Measurements from ENCODE around the gene DDB1. TPM values are rescaled to one million over a fixed set of nuclear protein-coding genes. Genes with fewer than 3 reads are reported as not detected.

The DDB1 gene
- total and polyA plus RNA-seq, 2 of the 13 experiments (the other 11 are each of a cell fraction or from before 2014, with no cell fraction given) = 217 to 266 TPM

DNA sequence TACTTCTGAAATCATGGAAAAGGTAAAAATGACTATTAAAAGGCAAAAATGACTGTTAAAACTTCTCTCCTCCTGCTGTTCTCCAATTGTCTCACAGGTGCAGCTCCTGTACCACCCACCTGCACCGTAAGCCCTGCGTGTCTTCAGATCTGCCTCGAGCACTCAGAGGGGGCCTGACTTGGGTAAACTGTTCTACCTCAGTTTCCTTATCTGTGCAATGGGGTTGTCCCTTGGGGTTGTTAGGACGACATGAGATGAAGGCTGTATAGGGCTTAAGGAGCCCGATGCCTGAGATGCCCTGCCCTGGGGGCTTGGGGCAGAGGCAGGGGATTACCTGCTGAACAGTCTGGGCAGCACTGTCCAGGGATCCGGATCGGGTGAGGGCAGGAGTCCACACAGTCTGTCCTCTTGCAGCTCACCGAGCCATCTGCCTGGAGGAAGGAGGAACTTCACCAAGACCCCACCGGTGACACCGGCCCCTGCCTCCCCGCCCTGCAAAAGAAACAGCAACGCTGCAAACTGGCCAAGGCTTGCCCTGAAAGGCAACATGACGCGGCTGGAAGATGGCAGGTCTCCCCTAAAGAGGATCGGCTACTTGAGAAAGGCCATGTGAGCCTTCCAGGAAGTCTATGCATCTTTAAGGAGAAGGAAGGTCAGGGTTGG, 64.2 kb downstream of the DDB1 start:
- DNase-seq (ENCODE audit: low spot score) (no peak), ATAC-seq (no peak), FAIRE-seq (no peak)
- ChIA-PET CTCF (ENCODE audit: low intra/inter-chr PET ratio, low total read pairs) (no interaction called here), POLR2A (interaction anchor here (0.6 to 1.7 kb wide), 3 partner anchors 14 to 122 kb away, joined by 3 to 4 read pairs (median 3); no protein-coding TSS in a partner anchor)
- H3K36me3 ChIP-seq (replicated peaks in 1 of 2; ENCODE audit: control insufficient read depth in 1 of 2, insufficient read depth in 2 of 2, low read length in 2 of 2) = peaks cover 18 to 48% of the 10 kb centered on the region in 2 experiments
- no peak overlapping the region for H3K9ac ChIP-seq (ENCODE audit: insufficient read depth, low read depth, low read length)
- H3K27me3 ChIP-seq (ENCODE audit: control insufficient read depth in 1 of 2, insufficient read depth in 2 of 2, low read length in 2 of 2) = no peaks in the 10 kb centered on the region
- H3K4me1 ChIP-seq (ENCODE audit: insufficient read depth, low read length) = peaks cover 58% of the 10 kb centered on the region
- no peak overlapping the region for H2AFZ ChIP-seq (ENCODE audit: low read length)
- H3K79me2 ChIP-seq (ENCODE audit: insufficient read depth, low read length) = no peaks in the 10 kb centered on the region
- H3K4me2 ChIP-seq (ENCODE audit: low read depth, low read length) = no peak overlapping the region
- no peaks in the 10 kb centered on the region for H4K20me1 ChIP-seq (ENCODE audit: insufficient read depth, low read length)
- 94% methylated on average over 10 of the region's 15 CpGs for WGBS (ENCODE audit: low lambda C conversion rate)
- intact Hi-C loops (cut with micrococcal nuclease; ENCODE audit: unreplicated experiment) = no loop called here
- in situ Hi-C loops (cut with HindIII; ENCODE audit: extremely low pct_ligation_motif_present, low pct_unique_long_range_greater_than_20kb) = no loop called here
- no peak overlapping the region for H3K4me3 ChIP-seq (replicated peaks in 1 of 3; ENCODE audit: insufficient read depth in 1 of 3, low read depth in 2 of 3, low read length in 3 of 3)
- BruUV-seq (replicated peaks) = no TSS peak
- no peaks in the 10 kb centered on the region for H3K9me3 ChIP-seq (ENCODE audit: low read length)
- TF ChIP-seq AGO2 (optimal IDR thresholded peaks at IDR 0.05; ENCODE audit: low read depth, low read length) (peak; percentile 45), GABPA (IDR thresholded peaks at IDR 0.05; ENCODE audit: low read depth, low read length) (no peak), GABPA (CRISPR knock-in tag; IDR thresholded peaks at IDR 0.05; ENCODE audit: low read depth) (no peak), ZNF629 (CRISPR knock-in tag; conservative IDR thresholded peaks at IDR 0.05) (peak; percentile 81), ZMYM3 (CRISPR knock-in tag; IDR thresholded peaks at IDR 0.05) (peak; percentile 33; the same call in 1 of the 2 replicates), POLR2G (IDR thresholded peaks at IDR 0.05; ENCODE audit: low read depth, low read length) (0 out of 2 replicates have a peak, but pooled peaks have one; percentile 35), RBM22 (optimal IDR thresholded peaks at IDR 0.05; ENCODE audit: low read length) (peak; percentile 68)
- TF ChIP-seq, protein P1, sequence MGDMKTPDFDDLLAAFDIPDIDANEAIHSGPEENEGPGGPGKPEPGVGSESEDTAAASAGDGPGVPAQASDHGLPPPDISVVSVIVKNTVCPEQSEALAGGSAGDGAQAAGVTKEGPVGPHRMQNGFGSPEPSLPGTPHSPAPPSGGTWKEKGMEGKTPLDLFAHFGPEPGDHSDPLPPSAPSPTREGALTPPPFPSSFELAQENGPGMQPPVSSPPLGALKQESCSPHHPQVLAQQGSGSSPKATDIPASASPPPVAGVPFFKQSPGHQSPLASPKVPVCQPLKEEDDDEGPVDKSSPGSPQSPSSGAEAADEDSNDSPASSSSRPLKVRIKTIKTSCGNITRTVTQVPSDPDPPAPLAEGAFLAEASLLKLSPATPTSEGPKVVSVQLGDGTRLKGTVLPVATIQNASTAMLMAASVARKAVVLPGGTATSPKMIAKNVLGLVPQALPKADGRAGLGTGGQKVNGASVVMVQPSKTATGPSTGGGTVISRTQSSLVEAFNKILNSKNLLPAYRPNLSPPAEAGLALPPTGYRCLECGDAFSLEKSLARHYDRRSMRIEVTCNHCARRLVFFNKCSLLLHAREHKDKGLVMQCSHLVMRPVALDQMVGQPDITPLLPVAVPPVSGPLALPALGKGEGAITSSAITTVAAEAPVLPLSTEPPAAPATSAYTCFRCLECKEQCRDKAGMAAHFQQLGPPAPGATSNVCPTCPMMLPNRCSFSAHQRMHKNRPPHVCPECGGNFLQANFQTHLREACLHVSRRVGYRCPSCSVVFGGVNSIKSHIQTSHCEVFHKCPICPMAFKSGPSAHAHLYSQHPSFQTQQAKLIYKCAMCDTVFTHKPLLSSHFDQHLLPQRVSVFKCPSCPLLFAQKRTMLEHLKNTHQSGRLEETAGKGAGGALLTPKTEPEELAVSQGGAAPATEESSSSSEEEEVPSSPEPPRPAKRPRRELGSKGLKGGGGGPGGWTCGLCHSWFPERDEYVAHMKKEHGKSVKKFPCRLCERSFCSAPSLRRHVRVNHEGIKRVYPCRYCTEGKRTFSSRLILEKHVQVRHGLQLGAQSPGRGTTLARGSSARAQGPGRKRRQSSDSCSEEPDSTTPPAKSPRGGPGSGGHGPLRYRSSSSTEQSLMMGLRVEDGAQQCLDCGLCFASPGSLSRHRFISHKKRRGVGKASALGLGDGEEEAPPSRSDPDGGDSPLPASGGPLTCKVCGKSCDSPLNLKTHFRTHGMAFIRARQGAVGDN (CRISPR knock-in tag; IDR thresholded peaks at IDR 0.05) = peak; percentile 29; the same call in 1 of the 2 replicates
- TF ChIP-seq, protein P2, sequence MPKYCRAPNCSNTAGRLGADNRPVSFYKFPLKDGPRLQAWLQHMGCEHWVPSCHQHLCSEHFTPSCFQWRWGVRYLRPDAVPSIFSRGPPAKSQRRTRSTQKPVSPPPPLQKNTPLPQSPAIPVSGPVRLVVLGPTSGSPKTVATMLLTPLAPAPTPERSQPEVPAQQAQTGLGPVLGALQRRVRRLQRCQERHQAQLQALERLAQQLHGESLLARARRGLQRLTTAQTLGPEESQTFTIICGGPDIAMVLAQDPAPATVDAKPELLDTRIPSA (CRISPR knock-in tag; IDR thresholded peaks at IDR 0.05; ENCODE audit: borderline replicate concordance) = no peak
- H3K27ac ChIP-seq (ENCODE audit: extremely low read length, insufficient read depth, low read length) = peak overlapping the region; percentile 49
